PC-9 (cell line): ENCODE measurements around the gene PLOD3.

Experiments
- EZH2 ChIP-seq: fragments of 200-600 bp; sonication (generic); IDR thresholded peaks from 2 replicates; pipeline ENCODE4 v1.8.0; 2017; ENCODE audit warnings: antibody characterized with exemption, low read depth
- TF ChIP-seq, protein P1 (sequence below): fragments of 200-600 bp; sonication (generic); conservative IDR thresholded peaks from 2 replicates; pipeline ENCODE4 v1.6.1; 2017; ENCODE audit warnings: mixed run types, antibody characterized with exemption, mild to moderate bottlenecking, moderate library complexity

DNA sequence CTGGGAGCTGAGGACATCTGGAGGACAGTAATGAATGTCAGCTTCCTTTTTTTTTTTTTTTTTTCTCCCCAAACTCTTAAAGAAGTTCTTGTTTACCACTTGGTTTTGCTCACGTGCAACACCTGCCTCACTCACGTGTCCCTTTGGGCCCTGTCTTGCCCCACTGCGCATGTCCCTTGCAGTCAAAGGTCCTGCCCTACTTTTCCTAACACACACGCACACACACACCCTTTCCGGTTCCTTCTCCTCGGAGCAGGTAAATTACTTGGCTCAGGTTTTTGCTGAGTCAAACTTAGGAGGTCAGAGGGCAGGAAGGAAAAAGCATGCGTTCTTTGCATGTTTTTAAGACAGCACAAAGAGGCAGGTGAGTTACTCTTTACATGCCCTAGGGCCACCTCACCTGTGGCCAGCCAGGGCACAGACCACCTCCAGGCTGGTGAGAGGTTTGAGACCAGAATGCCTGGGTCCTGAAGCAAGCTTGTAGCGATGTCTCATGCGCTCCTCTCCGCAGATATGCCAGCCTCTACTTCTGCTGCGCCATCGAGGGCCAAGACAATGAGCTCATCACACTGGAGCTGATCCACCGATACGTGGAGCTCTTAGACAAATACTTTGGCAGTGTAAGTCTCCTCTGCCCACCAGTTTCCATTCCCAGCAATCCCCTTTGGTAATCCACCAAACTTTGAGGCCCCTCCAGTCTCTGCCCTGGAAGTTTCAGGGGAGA, 60.4 kb downstream of the PLOD3 start:
- TF ChIP-seq, protein P1, sequence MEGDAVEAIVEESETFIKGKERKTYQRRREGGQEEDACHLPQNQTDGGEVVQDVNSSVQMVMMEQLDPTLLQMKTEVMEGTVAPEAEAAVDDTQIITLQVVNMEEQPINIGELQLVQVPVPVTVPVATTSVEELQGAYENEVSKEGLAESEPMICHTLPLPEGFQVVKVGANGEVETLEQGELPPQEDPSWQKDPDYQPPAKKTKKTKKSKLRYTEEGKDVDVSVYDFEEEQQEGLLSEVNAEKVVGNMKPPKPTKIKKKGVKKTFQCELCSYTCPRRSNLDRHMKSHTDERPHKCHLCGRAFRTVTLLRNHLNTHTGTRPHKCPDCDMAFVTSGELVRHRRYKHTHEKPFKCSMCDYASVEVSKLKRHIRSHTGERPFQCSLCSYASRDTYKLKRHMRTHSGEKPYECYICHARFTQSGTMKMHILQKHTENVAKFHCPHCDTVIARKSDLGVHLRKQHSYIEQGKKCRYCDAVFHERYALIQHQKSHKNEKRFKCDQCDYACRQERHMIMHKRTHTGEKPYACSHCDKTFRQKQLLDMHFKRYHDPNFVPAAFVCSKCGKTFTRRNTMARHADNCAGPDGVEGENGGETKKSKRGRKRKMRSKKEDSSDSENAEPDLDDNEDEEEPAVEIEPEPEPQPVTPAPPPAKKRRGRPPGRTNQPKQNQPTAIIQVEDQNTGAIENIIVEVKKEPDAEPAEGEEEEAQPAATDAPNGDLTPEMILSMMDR: no peak
- no peak for TF ChIP-seq EZH2
